Gastroesophageal sphincter (tissue), 4 donors: ENCODE measurements around the gene FOXQ1. TPM values are rescaled to one million over a fixed set of nuclear protein-coding genes. Genes with fewer than 3 reads are reported as not detected.

ENCODE experiments used
- ATAC-seq: fragments of 150-250 bp; one replicate; pipeline ENCODE4 v1.9.1; 2016; ENCODE audit warnings: mild to moderate bottlenecking, moderate library complexity
- H3K27ac ChIP-seq, 4 donors: fragments of 200-600 bp; sonication (generic) in 3 of 4; 1 replicate in 3 of 4; 2 replicates in 1 of 4; pipeline ENCODE4 v1.5.1; 2016 to 2019
- H3K27me3 ChIP-seq: fragments of 200-600 bp; sonication (generic); one replicate; pipeline ENCODE4 v1.5.1; 2019
- H3K36me3 ChIP-seq, 2 donors: fragments of 200-600 bp; sonication (generic); one replicate each; pipeline ENCODE4 v1.5.1; 2019; ENCODE audit warnings: control low read depth in 1 of 2
- H3K4me1 ChIP-seq, 3 donors: fragments of 200-600 bp; sonication (generic); 1 replicate in 2 of 3; 2 replicates in 1 of 3; pipeline ENCODE4 v1.5.1; 2016 to 2019; ENCODE audit warnings: control low read depth in 2 of 3
- H3K4me3 ChIP-seq, 2 donors: fragments of 200-600 bp; sonication (generic); one replicate each; pipeline ENCODE4 v1.5.1; 2019; ENCODE audit warnings: mild to moderate bottlenecking in 1 of 2, moderate library complexity in 1 of 2
- H3K9me3 ChIP-seq, 3 donors: fragments of 200-600 bp; sonication (generic); one replicate each; pipeline ENCODE4 v1.5.1; 2017 to 2019; ENCODE audit warnings: control low read depth in 2 of 3
- EP300 ChIP-seq: sonication (generic); formaldehyde crosslinking; IDR thresholded peaks from one replicate; pipeline ENCODE4 v1.6.1; 2017; ENCODE audit warnings: antibody characterized with exemption, mild to moderate bottlenecking
- POLR2A ChIP-seq, 2 donors: fragments of 450-650 bp; IDR thresholded peaks; one replicate each; pipeline ENCODE4 v1.6.1; 2017; ENCODE audit warnings: antibody characterized with exemption in 2 of 2, mild to moderate bottlenecking in 2 of 2, moderate library complexity in 1 of 2
- POLR2AphosphoS5 ChIP-seq: sonication (generic); formaldehyde crosslinking; IDR thresholded peaks from one replicate; pipeline ENCODE4 v1.6.1; 2017; ENCODE audit warnings: antibody characterized with exemption
- WGBS, 2 donors: methylation state at CpG; one replicate each; pipeline ENCODE4 v1.1.5; 2018; ENCODE audit warnings: low coverage in 1 of 2; 5-methylcytosine and 5-hydroxymethylcytosine counted together
- total RNA-seq, 4 donors: library from RNA; depleted of rRNA; stranded (reverse); fragments of >200 nt; gene quantifications; one replicate each; pipeline ENCODE4 v1.1.0, GENCODE V29; 2016
- TF ChIP-seq, protein P1 (sequence below), 4 experiments: fragments of 200-600 bp in 2 of 4; fragments of 450-650 bp in 2 of 4; sonication (generic) in 1 of 4; IDR thresholded peaks; one replicate each; pipeline ENCODE4 v1.5.1; 2017 to 2019; ENCODE audit warnings: antibody characterized with exemption in 4 of 4, mild to moderate bottlenecking in 2 of 4, moderate library complexity in 2 of 4

FOXQ1 gene
- total RNA-seq, 4 donors from 2014 or later = 0.40 to 7.0 (median 4.5) TPM

- Histone ChIP-seq H3K27me3 (no peaks in the 10 kb centered on the region), H3K4me1 (peaks cover 0 to 11% (median 0%) of the 10 kb centered on the region in 3 donors), H3K36me3 (no peaks in the 10 kb centered on the region), H3K4me3 (no peak overlapping the region), H3K9me3 (peaks cover 0 to 1% (median 0%) of the 10 kb centered on the region in 3 donors), H3K27ac (peak overlapping the region in 3 of 4 donors; percentile 20 to 47 (median 34))
- WGBS, 2 donors = 21 to 22% methylated on average over 3 to 4 of the region's 4 CpGs
- TF ChIP-seq POLR2AphosphoS5 = no peak
- TF ChIP-seq, protein P1, sequence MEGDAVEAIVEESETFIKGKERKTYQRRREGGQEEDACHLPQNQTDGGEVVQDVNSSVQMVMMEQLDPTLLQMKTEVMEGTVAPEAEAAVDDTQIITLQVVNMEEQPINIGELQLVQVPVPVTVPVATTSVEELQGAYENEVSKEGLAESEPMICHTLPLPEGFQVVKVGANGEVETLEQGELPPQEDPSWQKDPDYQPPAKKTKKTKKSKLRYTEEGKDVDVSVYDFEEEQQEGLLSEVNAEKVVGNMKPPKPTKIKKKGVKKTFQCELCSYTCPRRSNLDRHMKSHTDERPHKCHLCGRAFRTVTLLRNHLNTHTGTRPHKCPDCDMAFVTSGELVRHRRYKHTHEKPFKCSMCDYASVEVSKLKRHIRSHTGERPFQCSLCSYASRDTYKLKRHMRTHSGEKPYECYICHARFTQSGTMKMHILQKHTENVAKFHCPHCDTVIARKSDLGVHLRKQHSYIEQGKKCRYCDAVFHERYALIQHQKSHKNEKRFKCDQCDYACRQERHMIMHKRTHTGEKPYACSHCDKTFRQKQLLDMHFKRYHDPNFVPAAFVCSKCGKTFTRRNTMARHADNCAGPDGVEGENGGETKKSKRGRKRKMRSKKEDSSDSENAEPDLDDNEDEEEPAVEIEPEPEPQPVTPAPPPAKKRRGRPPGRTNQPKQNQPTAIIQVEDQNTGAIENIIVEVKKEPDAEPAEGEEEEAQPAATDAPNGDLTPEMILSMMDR (IDR thresholded peaks at IDR 0.05) = no peak
- TF ChIP-seq POLR2A (IDR thresholded peaks at IDR 0.05) = no peak
- TF ChIP-seq EP300 = no peak
- ATAC-seq = no peak
These were observed 14.2 kb upstream of the FOXQ1 start for GRCh38 chr6:1297746-1298145.

DNA sequence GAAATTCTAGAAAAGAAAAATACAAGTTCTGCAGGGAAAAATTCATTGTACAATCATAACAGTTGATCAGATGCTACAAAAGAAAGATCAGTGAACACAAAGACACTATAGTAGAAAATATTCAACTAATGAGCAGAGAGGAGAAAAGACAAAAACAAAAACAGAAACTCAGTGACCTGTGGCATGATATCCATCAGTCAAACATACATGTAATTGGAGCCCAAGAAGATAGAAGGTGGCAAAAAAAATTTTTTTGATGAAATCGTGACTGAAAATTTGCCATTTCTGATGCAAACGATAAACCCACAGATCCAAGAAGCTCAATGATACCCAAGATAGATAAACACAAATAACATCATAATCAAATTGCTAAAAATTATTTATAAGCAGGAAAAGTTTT is 13.1 kb upstream of the FOXQ1 start:
- no peak for ATAC-seq
- Histone ChIP-seq H3K4me3 (no peak overlapping the region), H3K9me3 (peaks cover 0 to 5% (median 0%) of the 10 kb centered on the region in 3 donors), H3K36me3 (no peaks in the 10 kb centered on the region), H3K4me1 (peaks cover 0 to 11% (median 0%) of the 10 kb centered on the region in 3 donors), H3K27me3 (no peaks in the 10 kb centered on the region), H3K27ac (no peak overlapping the region)
- WGBS, 2 donors = 97% methylated on average over 2 of the region's 2 CpGs; no CpG with 5 or more reads in 1 of the 2 donors
- TF ChIP-seq EP300 = no peak
- TF ChIP-seq, protein P1 (IDR thresholded peaks at IDR 0.05) = no peak
- TF ChIP-seq POLR2AphosphoS5 = no peak
- no peak for TF ChIP-seq POLR2A (IDR thresholded peaks at IDR 0.05)

DNA sequence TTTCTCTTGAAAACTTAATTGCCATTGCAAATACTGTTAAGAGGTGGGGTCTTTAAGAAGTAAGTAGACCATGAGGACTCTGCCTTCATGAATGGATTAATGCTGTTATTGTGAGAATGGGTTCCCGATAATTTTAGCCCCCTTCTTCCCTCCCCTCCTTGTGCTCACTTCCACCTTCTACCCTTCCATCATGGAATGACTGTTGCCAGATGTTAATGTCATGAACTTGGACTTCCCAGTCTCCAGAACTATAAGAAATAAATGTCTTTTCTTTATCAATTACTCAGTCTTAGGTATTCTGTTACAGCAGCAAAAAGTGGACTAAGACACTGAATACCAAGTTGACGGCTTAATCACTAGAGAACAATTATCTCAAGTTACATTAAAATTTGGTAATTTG is 5.8 kb upstream of the FOXQ1 start:
- Histone ChIP-seq H3K36me3 (peaks cover 0 to 11% of the 10 kb centered on the region in 2 donors), H3K9me3 (peaks cover 0 to 13% (median 0%) of the 10 kb centered on the region in 3 donors), H3K27me3 (peaks cover 5% of the 10 kb centered on the region), H3K4me1 (peaks cover 0 to 5% (median 0%) of the 10 kb centered on the region in 3 donors), H3K27ac (no peak overlapping the region), H3K4me3 (no peak overlapping the region)
- no peak for ATAC-seq
- WGBS, 2 donors = 88 to 94% methylated on average over 2 of the region's 2 CpGs
- no peak for TF ChIP-seq POLR2AphosphoS5
- TF ChIP-seq, protein P1 (IDR thresholded peaks at IDR 0.05) = no peak
- TF ChIP-seq EP300 = no peak
- TF ChIP-seq POLR2A (IDR thresholded peaks at IDR 0.05) = no peak

DNA sequence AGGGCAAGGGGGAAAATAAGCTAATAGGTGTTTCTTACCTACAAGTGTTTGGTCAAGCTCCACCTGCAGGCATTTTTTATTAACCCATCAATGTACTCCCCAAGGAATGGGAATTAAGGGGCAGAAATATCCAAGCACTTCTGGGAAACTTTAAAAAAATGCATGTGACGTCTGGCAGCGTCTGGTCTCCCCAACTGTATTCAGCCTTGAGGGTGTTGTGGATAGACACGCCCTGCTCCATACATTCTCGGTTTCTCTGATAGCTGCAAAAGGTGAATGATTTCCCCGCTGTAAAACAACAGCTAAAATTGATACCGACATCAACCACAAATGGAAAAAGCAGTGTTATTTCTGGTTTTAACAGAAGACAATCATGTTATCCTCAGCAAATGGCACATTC is 2.5 kb upstream of the FOXQ1 start:
- Histone ChIP-seq H3K36me3 (peaks cover 0 to 11% of the 10 kb centered on the region in 2 donors), H3K27me3 (peaks cover 26% of the 10 kb centered on the region), H3K9me3 (peaks cover 0 to 9% (median 0%) of the 10 kb centered on the region in 3 donors), H3K4me3 (no peak overlapping the region), H3K4me1 (peaks cover 0 to 33% (median 4%) of the 10 kb centered on the region in 3 donors), H3K27ac (peak overlapping the region in 1 of 4 donors; percentile 92)
- no peak for ATAC-seq
- WGBS, 2 donors = 64 to 80% methylated on average over 6 of the region's 6 CpGs
- TF ChIP-seq POLR2A (IDR thresholded peaks at IDR 0.05) (no peak), POLR2AphosphoS5 (no peak)

DNA sequence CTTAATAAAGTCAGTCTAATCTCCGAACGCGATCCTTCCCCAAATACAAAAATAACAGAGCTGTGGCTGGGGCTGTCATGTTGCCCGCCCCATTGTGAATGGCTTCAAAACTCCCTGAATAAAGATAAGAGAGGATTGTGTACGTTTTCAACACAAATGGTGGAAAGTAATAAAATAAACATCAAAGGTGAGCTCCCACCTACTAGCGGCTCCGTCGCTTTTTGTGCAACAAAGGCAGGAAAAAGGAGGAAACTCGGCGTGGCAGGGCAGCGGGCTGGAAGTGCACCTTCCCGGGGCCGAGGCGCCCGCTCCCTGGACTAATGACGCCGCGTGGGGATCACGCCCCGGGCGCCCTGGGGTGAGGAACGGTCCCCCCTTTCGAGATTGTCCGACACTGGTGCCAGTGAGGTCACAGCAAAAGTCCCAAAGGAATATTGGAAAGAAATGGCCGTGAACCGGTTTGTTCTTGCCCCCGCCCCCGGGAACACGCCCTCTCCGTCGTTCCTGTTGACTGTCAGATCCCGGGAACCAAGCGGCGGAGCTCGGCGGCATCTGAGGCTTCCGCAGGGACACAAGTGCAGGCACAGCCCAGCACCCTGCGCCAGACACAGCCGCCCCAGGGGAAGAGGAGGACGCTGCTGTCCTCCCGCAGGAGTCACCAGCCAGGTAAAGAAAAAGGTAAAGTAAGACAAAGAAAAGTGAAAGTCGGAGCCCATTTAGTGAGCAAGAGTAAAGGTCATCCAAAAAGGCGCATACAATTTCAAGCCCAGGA is 1.1 kb upstream of the FOXQ1 start:
- 36 to 38% methylated on average over 3 to 21 of the region's 43 CpGs for WGBS, 2 donors
- Histone ChIP-seq H3K27me3 (peaks cover 26% of the 10 kb centered on the region), H3K4me3 (peak overlapping the region in 1 of 2 donors; percentile 70), H3K9me3 (no peaks in the 10 kb centered on the region), H3K4me1 (peaks cover 0 to 48% (median 5%) of the 10 kb centered on the region in 3 donors), H3K27ac (peak overlapping the region in 3 of 4 donors; percentile 84 to 93 (median 92)), H3K36me3 (no peaks in the 10 kb centered on the region)
- no peak for TF ChIP-seq POLR2AphosphoS5
- TF ChIP-seq, protein P1 (IDR thresholded peaks at IDR 0.05) = no peak
- no peak for TF ChIP-seq POLR2A (IDR thresholded peaks at IDR 0.05)
- TF ChIP-seq EP300 = no peak
- no peak for ATAC-seq
